Ascending aorta (tissue), 2 donors: ENCODE results near the gene NCAPD3. TPM values are rescaled to one million over a fixed set of nuclear protein-coding genes. Genes with fewer than 3 reads are reported as not detected.

Experiments used
- DNase-seq, 2 donors: peaks; one replicate each; pipeline ENCODE4 v3.0.0-alpha.2; 2019; ENCODE audit warnings: low spot score in 2 of 2
- H3K27ac ChIP-seq, 2 donors: fragments of 200-600 bp; sonication (generic); one replicate each; pipeline ENCODE4 v1.5.1; 2016 to 2017; ENCODE audit warnings: mild to moderate bottlenecking in 1 of 2
- H3K27me3 ChIP-seq: fragments of 200-600 bp; sonication (generic); one replicate; pipeline ENCODE4 v1.5.1; 2017
- H3K36me3 ChIP-seq, 2 donors: fragments of 200-600 bp; sonication (generic); one replicate each; pipeline ENCODE4 v1.5.1; 2016
- H3K4me1 ChIP-seq, 2 donors: fragments of 200-600 bp; sonication (generic); one replicate each; pipeline ENCODE4 v1.5.1; 2016 to 2017; ENCODE audit warnings: mild to moderate bottlenecking in 1 of 2
- H3K4me3 ChIP-seq, 2 donors: fragments of 200-600 bp; sonication (generic); one replicate each; pipeline ENCODE4 v1.5.1; 2016 to 2017; ENCODE audit warnings: mild to moderate bottlenecking in 1 of 2
- H3K9me3 ChIP-seq, 2 donors: fragments of 200-600 bp; sonication (generic); one replicate each; pipeline ENCODE4 v1.5.1; 2016
- intact Hi-C: fragments of 100-400 bp; cut with DNase I; formaldehyde crosslinking; loops from one replicate; pipeline ENCODE4 v1.15.1; 2023
- total RNA-seq: library from RNA; depleted of rRNA; stranded (reverse); fragments of >200 nt; gene quantifications from one replicate; pipeline ENCODE4 v1.1.0, GENCODE V29; 2016
- TF ChIP-seq, protein P1 (sequence below), 3 experiments: fragments of 200-600 bp in 2 of 3; fragments of 450-650 bp in 1 of 3; sonication (generic) in 2 of 3; IDR thresholded peaks; one replicate each; pipeline ENCODE4 v1.5.1; 2016 to 2019; ENCODE audit warnings: antibody characterized with exemption in 3 of 3, mild to moderate bottlenecking in 1 of 3, moderate library complexity in 1 of 3

NCAPD3 gene, protein sequence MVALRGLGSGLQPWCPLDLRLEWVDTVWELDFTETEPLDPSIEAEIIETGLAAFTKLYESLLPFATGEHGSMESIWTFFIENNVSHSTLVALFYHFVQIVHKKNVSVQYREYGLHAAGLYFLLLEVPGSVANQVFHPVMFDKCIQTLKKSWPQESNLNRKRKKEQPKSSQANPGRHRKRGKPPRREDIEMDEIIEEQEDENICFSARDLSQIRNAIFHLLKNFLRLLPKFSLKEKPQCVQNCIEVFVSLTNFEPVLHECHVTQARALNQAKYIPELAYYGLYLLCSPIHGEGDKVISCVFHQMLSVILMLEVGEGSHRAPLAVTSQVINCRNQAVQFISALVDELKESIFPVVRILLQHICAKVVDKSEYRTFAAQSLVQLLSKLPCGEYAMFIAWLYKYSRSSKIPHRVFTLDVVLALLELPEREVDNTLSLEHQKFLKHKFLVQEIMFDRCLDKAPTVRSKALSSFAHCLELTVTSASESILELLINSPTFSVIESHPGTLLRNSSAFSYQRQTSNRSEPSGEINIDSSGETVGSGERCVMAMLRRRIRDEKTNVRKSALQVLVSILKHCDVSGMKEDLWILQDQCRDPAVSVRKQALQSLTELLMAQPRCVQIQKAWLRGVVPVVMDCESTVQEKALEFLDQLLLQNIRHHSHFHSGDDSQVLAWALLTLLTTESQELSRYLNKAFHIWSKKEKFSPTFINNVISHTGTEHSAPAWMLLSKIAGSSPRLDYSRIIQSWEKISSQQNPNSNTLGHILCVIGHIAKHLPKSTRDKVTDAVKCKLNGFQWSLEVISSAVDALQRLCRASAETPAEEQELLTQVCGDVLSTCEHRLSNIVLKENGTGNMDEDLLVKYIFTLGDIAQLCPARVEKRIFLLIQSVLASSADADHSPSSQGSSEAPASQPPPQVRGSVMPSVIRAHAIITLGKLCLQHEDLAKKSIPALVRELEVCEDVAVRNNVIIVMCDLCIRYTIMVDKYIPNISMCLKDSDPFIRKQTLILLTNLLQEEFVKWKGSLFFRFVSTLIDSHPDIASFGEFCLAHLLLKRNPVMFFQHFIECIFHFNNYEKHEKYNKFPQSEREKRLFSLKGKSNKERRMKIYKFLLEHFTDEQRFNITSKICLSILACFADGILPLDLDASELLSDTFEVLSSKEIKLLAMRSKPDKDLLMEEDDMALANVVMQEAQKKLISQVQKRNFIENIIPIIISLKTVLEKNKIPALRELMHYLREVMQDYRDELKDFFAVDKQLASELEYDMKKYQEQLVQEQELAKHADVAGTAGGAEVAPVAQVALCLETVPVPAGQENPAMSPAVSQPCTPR (N-terminal part only)
- 4.8 TPM for total RNA-seq

DNA sequence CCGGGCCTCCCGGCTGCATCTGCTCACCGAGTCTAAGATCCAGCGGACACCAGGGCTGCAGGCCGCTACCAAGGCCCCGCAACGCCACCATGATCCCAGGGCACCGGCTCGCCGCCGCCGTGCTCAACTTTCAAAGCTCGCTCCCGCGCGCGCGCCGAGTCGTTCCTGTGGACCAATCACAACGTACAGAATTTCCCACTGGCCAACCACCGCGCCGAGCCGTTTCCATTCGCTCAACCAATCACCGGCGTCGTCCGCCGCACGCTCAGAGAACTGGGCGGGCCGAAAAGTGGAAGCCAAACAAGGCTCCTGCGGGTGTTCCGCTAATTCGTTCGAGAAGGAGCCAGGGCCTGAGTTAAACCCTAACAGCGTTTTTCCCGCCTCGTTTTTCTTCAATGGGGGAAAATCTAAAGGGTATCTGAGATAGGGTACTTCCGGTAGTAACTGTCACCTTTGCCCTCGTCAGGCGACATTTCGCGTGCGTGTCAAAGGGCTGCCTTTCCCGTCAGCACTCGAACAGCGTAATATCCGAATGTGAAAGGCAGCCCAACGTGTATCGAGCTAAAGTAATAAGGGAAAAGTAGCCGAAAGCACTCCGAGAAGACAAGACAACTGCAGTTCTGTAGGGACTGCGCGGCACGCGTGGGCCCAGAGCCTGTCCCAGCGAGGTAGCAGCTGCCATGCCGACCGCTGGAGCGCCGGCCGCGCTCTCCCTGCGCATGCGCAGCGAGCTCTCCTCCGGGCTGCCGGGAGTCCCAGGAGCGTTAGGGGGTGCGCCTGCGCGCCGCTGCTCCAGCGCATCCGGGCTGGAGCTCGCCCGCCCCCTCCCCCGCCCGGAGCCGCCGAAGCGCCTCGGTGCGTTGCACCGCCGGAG, at the start of gene NCAPD3, which contains the start of gene VPS26B:
NCAPD3 (minus strand) TSS at position 132 of the 874 bp plus-strand sequence; CDS start at position 91, 41 bp downstream.
VPS26B (plus strand) TSS at position 836 of the 874 bp plus-strand sequence. CDS start 452 bp downstream, outside the sequence.
- TF ChIP-seq, protein P1, sequence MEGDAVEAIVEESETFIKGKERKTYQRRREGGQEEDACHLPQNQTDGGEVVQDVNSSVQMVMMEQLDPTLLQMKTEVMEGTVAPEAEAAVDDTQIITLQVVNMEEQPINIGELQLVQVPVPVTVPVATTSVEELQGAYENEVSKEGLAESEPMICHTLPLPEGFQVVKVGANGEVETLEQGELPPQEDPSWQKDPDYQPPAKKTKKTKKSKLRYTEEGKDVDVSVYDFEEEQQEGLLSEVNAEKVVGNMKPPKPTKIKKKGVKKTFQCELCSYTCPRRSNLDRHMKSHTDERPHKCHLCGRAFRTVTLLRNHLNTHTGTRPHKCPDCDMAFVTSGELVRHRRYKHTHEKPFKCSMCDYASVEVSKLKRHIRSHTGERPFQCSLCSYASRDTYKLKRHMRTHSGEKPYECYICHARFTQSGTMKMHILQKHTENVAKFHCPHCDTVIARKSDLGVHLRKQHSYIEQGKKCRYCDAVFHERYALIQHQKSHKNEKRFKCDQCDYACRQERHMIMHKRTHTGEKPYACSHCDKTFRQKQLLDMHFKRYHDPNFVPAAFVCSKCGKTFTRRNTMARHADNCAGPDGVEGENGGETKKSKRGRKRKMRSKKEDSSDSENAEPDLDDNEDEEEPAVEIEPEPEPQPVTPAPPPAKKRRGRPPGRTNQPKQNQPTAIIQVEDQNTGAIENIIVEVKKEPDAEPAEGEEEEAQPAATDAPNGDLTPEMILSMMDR (IDR thresholded peaks at IDR 0.05): no peak
- Histone ChIP-seq H3K27ac (peak within 1 kb of the TSS; percentile 86 to 91), H3K9me3 (no peaks in the 10 kb centered on the region), H3K36me3 (no peaks in the 10 kb centered on the region), H3K4me3 (peak within 1 kb of the TSS; percentile 74 to 92), H3K27me3 (no peaks in the 10 kb centered on the region), H3K4me1 (peaks cover 19 to 27% of the 10 kb centered on the region in 2 donors)
- peak; percentile 88 to 98 for DNase-seq
- intact Hi-C loops: loop anchor here (1.0 to 2.0 kb wide), 5 partner anchors 29 to 267 kb away; partner anchors contain the start of genes ACAD8, GLB1L2, IGSF9B and THYN1

DNA sequence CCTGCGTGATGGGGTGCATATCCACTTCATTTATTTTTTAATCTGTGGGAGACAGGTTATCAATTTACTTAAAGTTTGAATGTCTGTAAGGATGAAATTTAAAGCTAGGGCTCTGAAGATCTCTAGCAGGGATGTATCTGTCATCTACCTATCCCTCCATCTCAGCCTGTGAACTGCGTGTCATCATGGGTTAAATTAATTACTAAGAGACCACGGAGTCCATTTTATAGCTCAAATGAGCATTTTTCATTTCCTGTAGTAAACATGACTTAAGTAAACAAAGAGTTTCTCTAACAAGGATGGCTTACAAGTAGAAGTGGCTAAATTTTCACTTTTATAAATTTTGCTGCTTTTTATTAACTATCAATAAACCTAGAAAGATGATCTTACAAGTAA, 49.5 kb upstream of the NCAPD3 start:
- intact Hi-C loops: no loop called here
- H3K36me3 ChIP-seq: no peaks in the 10 kb centered on the region
- H3K27me3 ChIP-seq: peaks cover 14% of the 10 kb centered on the region
- TF ChIP-seq, protein P1 (IDR thresholded peaks at IDR 0.05): no peak
- no peaks in the 10 kb centered on the region for H3K9me3 ChIP-seq
- H3K27ac ChIP-seq: no peak overlapping the region
- H3K4me3 ChIP-seq: no peak overlapping the region
- H3K4me1 ChIP-seq: peaks cover 0 to 9% of the 10 kb centered on the region in 2 donors
- DNase-seq: no peak

DNA sequence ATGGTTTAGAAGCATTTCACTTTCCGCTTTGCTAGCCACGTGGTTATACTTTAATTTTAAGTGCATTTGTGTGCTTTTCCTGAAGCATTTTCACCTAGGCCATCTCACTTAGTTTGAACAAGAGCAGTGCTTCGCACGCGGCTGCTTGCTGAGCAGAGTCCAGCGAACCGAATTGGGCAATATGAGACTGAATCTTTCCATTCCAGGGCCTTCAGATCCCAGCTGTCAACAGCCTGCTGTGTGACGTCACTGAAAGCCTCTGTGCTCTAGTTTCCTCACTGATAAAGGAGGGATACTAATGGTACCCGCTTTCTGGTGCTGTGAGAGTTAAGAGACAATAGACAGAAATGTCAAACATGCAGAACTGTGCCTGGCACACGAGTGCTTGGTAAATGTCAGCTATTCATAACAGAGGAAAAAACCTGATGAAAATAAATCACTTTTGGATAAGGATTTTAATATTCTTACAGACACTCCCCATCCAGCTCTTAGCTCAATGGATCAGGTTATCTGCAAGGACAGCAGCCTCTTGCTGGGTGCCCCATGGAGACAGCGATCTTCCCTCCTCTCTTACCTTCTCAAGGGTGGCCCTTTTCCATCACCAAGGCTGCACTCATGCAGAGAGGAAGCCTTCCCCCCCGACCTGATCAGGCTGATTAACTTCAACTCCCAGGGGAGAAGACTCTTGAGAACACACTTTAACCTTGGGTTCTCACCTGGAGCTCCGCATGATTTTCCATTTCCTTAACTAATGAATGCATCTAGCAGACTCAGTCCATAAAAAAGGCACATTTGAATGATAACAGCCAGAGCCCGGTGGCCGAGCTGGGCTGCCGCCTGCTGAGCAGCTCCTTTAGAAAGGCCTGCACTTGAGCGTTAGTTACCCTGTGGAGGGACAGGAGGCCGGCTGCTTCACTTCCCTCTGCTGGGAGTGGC, 48.9 kb upstream of the NCAPD3 start:
- no peak overlapping the region for H3K27ac ChIP-seq
- H3K27me3 ChIP-seq: peaks cover 14% of the 10 kb centered on the region
- no peaks in the 10 kb centered on the region for H3K9me3 ChIP-seq
- TF ChIP-seq, protein P1 (IDR thresholded peaks at IDR 0.05): no peak
- DNase-seq: peak in 1 of 2 donors; percentile 35
- H3K4me1 ChIP-seq: peaks cover 0 to 9% of the 10 kb centered on the region in 2 donors
- no peaks in the 10 kb centered on the region for H3K36me3 ChIP-seq
- intact Hi-C loops: no loop called here
- no peak overlapping the region for H3K4me3 ChIP-seq

DNA sequence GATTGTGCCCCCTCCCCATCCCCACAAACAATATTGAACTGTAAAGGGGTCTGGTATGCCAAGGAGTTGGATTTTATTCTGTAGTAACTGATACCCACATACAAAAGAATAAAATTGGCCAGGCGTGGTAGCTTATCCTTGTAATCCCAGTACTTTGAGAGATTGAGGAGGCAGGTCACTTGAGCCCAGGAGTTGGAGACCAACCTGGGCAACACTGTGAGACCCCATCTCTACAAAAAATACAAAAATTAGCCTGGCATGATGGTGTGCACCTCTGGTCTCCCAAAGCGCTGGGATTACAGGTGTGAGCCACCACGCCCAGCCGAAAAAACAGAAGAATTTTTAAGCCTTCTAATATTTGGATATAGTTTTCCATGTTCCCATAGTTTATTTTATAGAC, 48.2 kb upstream of the NCAPD3 start:
- peaks cover 14% of the 10 kb centered on the region for H3K27me3 ChIP-seq
- no peak overlapping the region for H3K4me3 ChIP-seq
- TF ChIP-seq, protein P1 (IDR thresholded peaks at IDR 0.05): no peak
- peaks cover 0 to 9% of the 10 kb centered on the region in 2 donors for H3K4me1 ChIP-seq
- H3K36me3 ChIP-seq: no peaks in the 10 kb centered on the region
- intact Hi-C loops: no loop called here
- H3K27ac ChIP-seq: no peak overlapping the region
- no peaks in the 10 kb centered on the region for H3K9me3 ChIP-seq
- DNase-seq: peak in 1 of 2 donors; percentile 2
